Left lung (tissue), 10 donors: ENCODE measurements around the gene ROBO2. TPM values are rescaled to one million over a fixed set of nuclear protein-coding genes. Genes with fewer than 3 reads are reported as not detected.
A peak's percentile ranks its signal among the peaks of the same experiment; 100 is the strongest.

Experiments
- ATAC-seq: fragments of 200-7000 bp; cut with Tn5 transposase; one replicate; pipeline ENCODE4 v1.9.1; 2020; ENCODE audit warnings: moderate library complexity
- DNase-seq, 4 donors: peaks; one replicate each; pipeline ENCODE4 v3.0.0-alpha.2; 2013 to 2020
- H3K27ac ChIP-seq, 2 donors: fragments of 200-600 bp; sonication (generic) in 1 of 2; one replicate each; pipeline versions ENCODE4 v1.5.0 to v1.8.0; 2020 to 2021
- H3K27me3 ChIP-seq, 2 donors: fragments of 200-600 bp; sonication (generic) in 1 of 2; one replicate each; pipeline versions ENCODE4 v1.5.0 to v1.8.0; 2020 to 2021
- H3K36me3 ChIP-seq, 2 donors: fragments of 200-600 bp; sonication (generic) in 1 of 2; one replicate each; pipeline versions ENCODE4 v1.5.0 to v1.8.0; 2020 to 2021
- H3K4me1 ChIP-seq, 2 donors: fragments of 200-600 bp; one replicate each; pipeline ENCODE4 v1.8.0; 2021
- H3K4me3 ChIP-seq, 2 donors: fragments of 200-600 bp; sonication (generic) in 1 of 2; one replicate each; pipeline versions ENCODE4 v1.5.0 to v1.8.0; 2020 to 2021; ENCODE audit warnings: mild to moderate bottlenecking in 1 of 2
- H3K9me3 ChIP-seq, 2 donors: fragments of 200-600 bp; sonication (generic) in 1 of 2; one replicate each; pipeline versions ENCODE4 v1.5.0 to v1.8.0; 2020 to 2021
- intact Hi-C, 2 donors: fragments of 100-400 bp; cut with DNase I; formaldehyde crosslinking; loops; one replicate each; pipeline versions ENCODE4 v1.11.2 to v1.14.2; 2022
- polyA plus RNA-seq, 6 donors: library from polyadenylated mRNA; unstranded; fragments of 120-200 nt; gene quantifications; one replicate each; pipeline ENCODE4 v1.2.1, GENCODE V29; 2013; ENCODE audit not compliant: insufficient read length in 6 of 6
- total RNA-seq, 2 donors: library from RNA; stranded (reverse); fragmentation: NEBNext Ultra II Directional; extraction: Animal tissue kit (Norgen Biotek cat#: 25700); gene quantifications; one replicate each; pipeline ENCODE4 v1.2.1, GENCODE V29; 2021
- TF ChIP-seq, protein P1 (sequence below), 2 donors: fragments of 200-600 bp; sonication (generic) in 1 of 2; IDR thresholded peaks; one replicate each; pipeline versions ENCODE4 v1.5.0 to v1.8.0; 2021; ENCODE audit warnings: antibody characterized with exemption in 2 of 2
- donor health status: DM: no; HTN: yes; CAD: no.
- donor health status: DM: no; HTN: no; CAD: no.

Gene ROBO2
- total and polyA plus RNA-seq, 8 donors: 4.9 to 66.2 (median 51.1) TPM

DNA sequence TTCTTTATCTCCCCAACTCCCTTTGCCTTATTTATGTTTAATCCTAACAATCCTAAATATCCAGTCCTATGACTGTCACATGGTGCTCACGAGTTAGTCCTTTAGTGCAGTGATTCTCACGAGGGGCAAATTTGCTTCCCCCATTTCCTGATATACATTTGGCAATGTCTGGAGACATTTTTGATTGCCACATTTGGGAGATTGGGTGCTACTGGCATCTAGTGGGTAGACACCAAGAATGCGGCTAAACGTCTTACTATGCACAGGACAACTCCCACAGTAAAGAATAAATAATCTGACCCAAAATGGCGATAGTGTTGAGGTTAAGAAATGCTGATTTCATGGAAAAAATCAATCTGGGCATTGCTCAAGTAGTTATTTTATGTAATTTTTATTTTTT lies 466.5 kb downstream of the ROBO2 start:
- DNase-seq: no peak
- H3K27ac ChIP-seq: no peak overlapping the region
- H3K4me3 ChIP-seq: no peak overlapping the region
- no peak for ATAC-seq
- intact Hi-C loops: no loop called here
- H3K9me3 ChIP-seq: no peaks in the 10 kb centered on the region
- H3K4me1 ChIP-seq: no peaks in the 10 kb centered on the region
- TF ChIP-seq, protein P1, sequence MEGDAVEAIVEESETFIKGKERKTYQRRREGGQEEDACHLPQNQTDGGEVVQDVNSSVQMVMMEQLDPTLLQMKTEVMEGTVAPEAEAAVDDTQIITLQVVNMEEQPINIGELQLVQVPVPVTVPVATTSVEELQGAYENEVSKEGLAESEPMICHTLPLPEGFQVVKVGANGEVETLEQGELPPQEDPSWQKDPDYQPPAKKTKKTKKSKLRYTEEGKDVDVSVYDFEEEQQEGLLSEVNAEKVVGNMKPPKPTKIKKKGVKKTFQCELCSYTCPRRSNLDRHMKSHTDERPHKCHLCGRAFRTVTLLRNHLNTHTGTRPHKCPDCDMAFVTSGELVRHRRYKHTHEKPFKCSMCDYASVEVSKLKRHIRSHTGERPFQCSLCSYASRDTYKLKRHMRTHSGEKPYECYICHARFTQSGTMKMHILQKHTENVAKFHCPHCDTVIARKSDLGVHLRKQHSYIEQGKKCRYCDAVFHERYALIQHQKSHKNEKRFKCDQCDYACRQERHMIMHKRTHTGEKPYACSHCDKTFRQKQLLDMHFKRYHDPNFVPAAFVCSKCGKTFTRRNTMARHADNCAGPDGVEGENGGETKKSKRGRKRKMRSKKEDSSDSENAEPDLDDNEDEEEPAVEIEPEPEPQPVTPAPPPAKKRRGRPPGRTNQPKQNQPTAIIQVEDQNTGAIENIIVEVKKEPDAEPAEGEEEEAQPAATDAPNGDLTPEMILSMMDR (IDR thresholded peaks at IDR 0.05): no peak
- no peaks in the 10 kb centered on the region for H3K27me3 ChIP-seq
- H3K36me3 ChIP-seq: no peaks in the 10 kb centered on the region

DNA sequence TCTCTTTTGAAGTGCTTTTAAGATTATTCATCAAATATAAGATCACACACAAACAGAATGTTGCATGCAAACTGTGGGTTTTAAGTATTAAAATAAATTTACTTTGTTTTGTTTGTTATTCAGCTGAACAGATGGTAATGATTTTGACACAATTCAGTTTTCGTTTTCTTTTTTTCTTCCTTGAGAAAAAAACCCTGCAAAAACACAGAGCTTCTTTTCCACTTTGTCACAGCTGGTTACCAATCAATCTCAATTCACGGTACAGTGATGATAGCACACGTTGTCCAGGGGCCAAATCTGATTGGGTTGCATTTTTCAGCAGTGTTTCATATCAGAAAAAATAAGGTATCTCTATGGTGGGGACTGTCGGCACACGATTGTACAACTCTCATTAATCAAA lies 473.6 kb downstream of the ROBO2 start:
- Histone ChIP-seq H3K27me3 (no peaks in the 10 kb centered on the region), H3K4me3 (no peak overlapping the region), H3K4me1 (no peaks in the 10 kb centered on the region), H3K36me3 (no peaks in the 10 kb centered on the region), H3K9me3 (no peaks in the 10 kb centered on the region), H3K27ac (no peak overlapping the region)
- TF ChIP-seq, protein P1 (IDR thresholded peaks at IDR 0.05): no peak
- ATAC-seq: no peak
- no peak for DNase-seq
- intact Hi-C loops: no loop called here

DNA sequence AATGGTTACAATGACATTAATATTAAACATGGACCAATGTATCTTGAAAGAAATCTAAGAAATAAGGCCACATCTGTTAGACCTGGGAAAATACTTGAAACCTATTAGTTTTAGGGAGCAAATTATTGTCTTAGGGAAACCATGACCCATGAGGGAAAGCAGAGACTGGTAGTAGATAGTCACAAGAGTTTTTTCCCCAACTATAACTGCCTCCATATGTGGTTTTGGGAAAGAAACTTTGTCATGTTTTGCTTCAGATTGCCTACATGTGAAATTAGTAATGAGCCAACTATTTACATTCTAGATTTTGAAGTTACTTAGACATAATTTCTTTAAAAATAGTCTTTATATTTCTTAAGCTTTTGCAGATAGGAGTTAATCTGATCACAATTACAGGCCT lies 474.9 kb downstream of the ROBO2 start:
- Histone ChIP-seq H3K27me3 (no peaks in the 10 kb centered on the region), H3K36me3 (no peaks in the 10 kb centered on the region), H3K9me3 (no peaks in the 10 kb centered on the region), H3K27ac (no peak overlapping the region), H3K4me1 (no peaks in the 10 kb centered on the region), H3K4me3 (no peak overlapping the region)
- DNase-seq (no peak), ATAC-seq (no peak)
- TF ChIP-seq, protein P1 (IDR thresholded peaks at IDR 0.05): no peak
- intact Hi-C loops: no loop called here

DNA sequence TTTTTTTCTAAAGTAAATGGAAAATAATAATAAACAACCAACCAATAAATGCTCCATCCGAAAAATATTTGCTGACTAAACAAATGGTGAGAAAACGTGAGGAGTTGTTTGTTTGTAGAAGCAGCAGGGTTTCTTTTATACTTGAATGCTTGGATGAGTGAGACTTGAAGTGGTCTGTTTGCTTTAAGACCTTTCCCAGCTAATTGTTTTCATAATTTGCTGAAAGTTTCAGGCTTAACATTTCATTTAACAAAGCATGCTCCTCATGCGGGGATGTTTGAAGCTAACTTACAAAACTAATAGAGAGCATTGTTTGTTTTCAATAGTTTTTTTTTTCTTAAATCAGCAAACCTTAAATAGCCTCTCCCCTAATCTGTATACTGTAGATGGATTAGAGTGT lies 484.6 kb downstream of the ROBO2 start:
- H3K4me1 ChIP-seq: no peaks in the 10 kb centered on the region
- peak in 2 of 4 donors; percentile 56 to 57 for DNase-seq
- no peak overlapping the region for H3K4me3 ChIP-seq
- TF ChIP-seq, protein P1 (IDR thresholded peaks at IDR 0.05): no peak
- no peaks in the 10 kb centered on the region for H3K36me3 ChIP-seq
- ATAC-seq: no peak
- H3K27me3 ChIP-seq: no peaks in the 10 kb centered on the region
- no peak overlapping the region for H3K27ac ChIP-seq
- H3K9me3 ChIP-seq: no peaks in the 10 kb centered on the region
- intact Hi-C loops: no loop called here

DNA sequence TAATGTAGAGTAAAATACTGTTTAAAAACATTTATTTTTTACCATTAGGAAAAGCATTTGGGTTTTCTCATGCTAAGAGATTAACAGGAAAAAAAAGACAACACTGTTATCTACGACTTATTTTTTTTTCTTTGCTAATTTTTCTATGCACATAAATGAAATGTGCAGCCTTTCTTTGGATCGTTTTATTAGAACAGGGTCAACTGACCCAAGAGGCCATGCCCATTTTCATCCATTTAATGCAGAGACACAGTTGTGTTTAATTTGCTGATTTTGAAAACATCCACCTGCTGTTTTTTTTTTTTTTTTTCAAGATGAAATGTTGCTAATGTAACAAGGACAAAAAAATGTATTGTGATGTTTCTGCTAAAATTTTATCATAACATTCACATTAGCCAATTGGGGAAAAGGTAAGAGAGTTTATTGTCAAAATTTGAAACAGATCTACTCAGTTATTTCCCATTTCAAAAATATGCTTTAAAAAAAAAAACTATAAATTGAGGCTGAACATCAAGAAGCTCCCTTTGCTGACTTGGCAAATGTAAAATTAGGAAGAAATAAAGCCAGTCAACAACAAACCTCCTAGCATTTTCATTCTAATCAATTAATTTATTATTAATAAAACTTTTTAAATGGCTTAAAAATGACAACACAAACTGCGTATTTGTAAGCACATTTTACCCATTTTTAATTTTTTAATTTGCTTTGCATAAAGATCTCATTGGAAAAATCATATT lies 485.2 kb downstream of the ROBO2 start:
- DNase-seq (peak in 2 of 4 donors; percentile 63 to 72), ATAC-seq (no peak)
- TF ChIP-seq, protein P1 (IDR thresholded peaks at IDR 0.05): no peak
- no peak overlapping the region for H3K27ac ChIP-seq
- H3K4me1 ChIP-seq: no peaks in the 10 kb centered on the region
- no peaks in the 10 kb centered on the region for H3K36me3 ChIP-seq
- H3K9me3 ChIP-seq: no peaks in the 10 kb centered on the region
- intact Hi-C loops: no loop called here
- H3K27me3 ChIP-seq: no peaks in the 10 kb centered on the region
- H3K4me3 ChIP-seq: no peak overlapping the region
